Measurements from ENCODE around the gene SYNE1.

SYNE1 gene

DNA sequence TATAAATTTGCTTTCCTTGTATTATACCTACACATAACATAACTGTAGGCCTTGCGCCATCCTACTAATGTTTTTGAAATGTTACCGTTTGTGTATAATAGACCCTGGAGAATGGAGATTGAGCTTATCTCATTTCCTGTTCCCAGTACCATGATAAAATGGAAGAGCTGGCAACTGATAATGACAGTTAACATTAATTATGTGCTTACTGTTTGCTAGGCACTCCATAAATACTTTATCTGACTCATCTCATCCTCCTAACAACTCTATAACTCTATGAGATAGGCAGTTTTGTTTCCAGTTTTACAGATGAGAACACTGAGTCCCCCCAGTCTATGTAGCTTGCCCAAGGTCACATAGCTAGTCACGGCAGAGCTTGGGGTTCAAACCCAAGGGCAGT is 396.7 kb downstream of the SYNE1 start:
- TF ChIP-seq CTCF (IDR thresholded peaks at IDR 0.05; ENCODE audit: insufficient read depth, low read length): no peak
- TF ChIP-seq SPI1 (IDR thresholded peaks at IDR 0.05; ENCODE audit: borderline replicate concordance, low read depth): no peak
- no peak for TF ChIP-seq POLR2AphosphoS5 (IDR thresholded peaks at IDR 0.05; ENCODE audit: low read depth)
- TF ChIP-seq GABPA (IDR thresholded peaks at IDR 0.05; ENCODE audit: low read depth): no peak
- TF ChIP-seq REST (IDR thresholded peaks at IDR 0.05; ENCODE audit: insufficient replicate concordance, low read depth): no peak
- DNase-seq (ENCODE audit: low read depth in 1 of 2, low spot score in 1 of 2): no peak
- H3K27ac ChIP-seq (replicated peaks): no peak overlapping the region
- H3K27me3 ChIP-seq (ENCODE audit: insufficient read depth, poor library complexity, severe bottlenecking): no peaks in the 10 kb centered on the region
- H3K4me3 ChIP-seq (replicated peaks; ENCODE audit: insufficient read depth, low read length): no peak overlapping the region

- TF ChIP-seq GABPA (IDR thresholded peaks at IDR 0.05; ENCODE audit: low read depth): no peak
- TF ChIP-seq SPI1 (IDR thresholded peaks at IDR 0.05; ENCODE audit: borderline replicate concordance, low read depth): no peak
- no peak for TF ChIP-seq POLR2AphosphoS5 (IDR thresholded peaks at IDR 0.05; ENCODE audit: low read depth)
- TF ChIP-seq REST (IDR thresholded peaks at IDR 0.05; ENCODE audit: insufficient replicate concordance, low read depth): no peak
- no peak for TF ChIP-seq CTCF (IDR thresholded peaks at IDR 0.05; ENCODE audit: insufficient read depth, low read length)
- Histone ChIP-seq H3K27me3 (ENCODE audit: insufficient read depth, poor library complexity, severe bottlenecking) (no peaks in the 10 kb centered on the region), H3K4me3 (replicated peaks; ENCODE audit: insufficient read depth, low read length) (no peak overlapping the region), H3K27ac (replicated peaks) (no peak overlapping the region)
- DNase-seq (ENCODE audit: low read depth in 1 of 2, low spot score in 1 of 2): no peak
Observed at GRCh38 chr6:152236370-152237097, 400.6 kb downstream of the SYNE1 start.

GRCh38 chr6:152233547-152234320 is 403.4 kb downstream of the SYNE1 start:
- TF ChIP-seq CTCF (IDR thresholded peaks at IDR 0.05; ENCODE audit: insufficient read depth, low read length) (no peak), SPI1 (IDR thresholded peaks at IDR 0.05; ENCODE audit: borderline replicate concordance, low read depth) (no peak), REST (IDR thresholded peaks at IDR 0.05; ENCODE audit: insufficient replicate concordance, low read depth) (no peak), POLR2AphosphoS5 (IDR thresholded peaks at IDR 0.05; ENCODE audit: low read depth) (no peak), GABPA (IDR thresholded peaks at IDR 0.05; ENCODE audit: low read depth) (no peak)
- H3K27ac ChIP-seq (replicated peaks): no peak overlapping the region
- DNase-seq (ENCODE audit: low read depth in 1 of 2, low spot score in 1 of 2): no peak
- no peaks in the 10 kb centered on the region for H3K27me3 ChIP-seq (ENCODE audit: insufficient read depth, poor library complexity, severe bottlenecking)
- H3K4me3 ChIP-seq (replicated peaks; ENCODE audit: insufficient read depth, low read length): no peak overlapping the region

Measured in HL-60 (cell line).